Mesothelial cell of epicardium (in vitro differentiated cells): ENCODE results near the gene UBR1. TPM values are rescaled to one million over a fixed set of nuclear protein-coding genes. Genes with fewer than 3 reads are reported as not detected.

Experiments used
- DNase-seq, 2 experiments: peaks; one replicate each; pipeline ENCODE4 v3.0.0; 2021; ENCODE audit warnings: low spot score in 2 of 2; ENCODE audit not compliant: unreplicated experiment in 2 of 2
- H3K27ac Mint-ChIP-seq: 2 replicates; pipeline ENCODE4 v1.8.0; 2021; ENCODE audit warnings: mixed read lengths
- H3K27me3 Mint-ChIP-seq: 2 replicates; pipeline ENCODE4 v1.8.0; 2021; ENCODE audit warnings: low read depth, mixed read lengths
- H3K36me3 Mint-ChIP-seq: 2 replicates; pipeline ENCODE4 v1.8.0; 2021; ENCODE audit warnings: mixed read lengths
- H3K4me1 Mint-ChIP-seq: 2 replicates; pipeline ENCODE4 v1.8.0; 2021; ENCODE audit warnings: mixed read lengths
- H3K4me3 Mint-ChIP-seq: 2 replicates; pipeline ENCODE4 v1.8.0; 2021; ENCODE audit warnings: mild to moderate bottlenecking, moderate library complexity, mixed read lengths
- H3K9me3 Mint-ChIP-seq: 2 replicates; pipeline ENCODE4 v1.8.0; 2021; ENCODE audit warnings: mixed read lengths
- total RNA-seq: library from RNA; stranded (reverse); gene quantifications from 3 replicates; pipeline ENCODE4 v1.2.1, GENCODE V29; 2021
- TF ChIP-seq, protein P1 (sequence below): fragments of 200-600 bp; sonication (generic); IDR thresholded peaks from one replicate; pipeline ENCODE4 v1.5.0; 2021; ENCODE audit warnings: antibody characterized with exemption; ENCODE audit not compliant: unreplicated experiment

Gene UBR1
- 29.9 to 36.4 TPM (median 33.4 TPM) in 3 replicates for total RNA-seq

DNA sequence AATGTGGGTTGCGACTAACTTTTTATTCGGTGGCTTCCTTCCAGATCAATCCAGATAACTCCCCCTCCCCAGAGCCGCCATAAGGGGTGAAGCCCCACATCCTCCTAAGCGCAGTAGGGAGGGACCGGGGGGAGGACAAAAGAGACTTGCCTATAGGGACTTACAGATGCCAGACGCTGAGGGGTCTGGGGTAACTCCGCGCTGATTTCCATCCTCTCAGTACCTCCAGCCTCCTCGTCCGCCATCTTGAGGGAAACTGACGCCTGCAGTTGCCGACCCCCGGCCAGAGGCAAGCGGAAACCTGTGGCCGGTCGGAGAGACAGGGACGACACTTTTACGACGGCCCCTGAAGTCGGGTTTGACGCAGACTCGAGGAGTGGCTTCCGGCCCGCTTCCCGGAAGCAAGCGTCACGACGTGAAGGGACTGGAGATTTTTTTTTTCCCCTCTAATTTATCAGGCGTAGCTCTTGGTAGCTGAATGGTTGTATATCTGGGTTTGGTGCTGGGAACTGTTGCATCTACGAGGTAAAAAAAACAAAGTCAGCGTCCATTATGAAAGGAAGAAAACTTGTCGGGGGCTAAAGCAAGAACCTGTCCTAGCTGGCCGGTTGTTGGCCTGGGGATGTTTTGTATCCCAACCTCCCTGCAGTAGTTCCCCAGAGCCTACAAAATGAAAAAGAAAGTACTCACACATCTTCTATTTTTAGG lies at the start of gene UBR1:
Gene UBR1, minus strand, starts transcription at position 261 of the 708 bp plus-strand sequence. Its CDS starts 16 bp downstream, at position 245.
- peak within 1 kb of the TSS; percentile 97 for H3K4me3 Mint-ChIP-seq
- H3K36me3 Mint-ChIP-seq: peaks cover 12% of the 10 kb centered on the region
- peak within 1 kb of the TSS; percentile 99 for H3K27ac Mint-ChIP-seq
- peak; percentile 71 to 82 for DNase-seq
- peaks cover 24% of the 10 kb centered on the region for H3K4me1 Mint-ChIP-seq
- H3K9me3 Mint-ChIP-seq: no peaks in the 10 kb centered on the region
- TF ChIP-seq, protein P1, sequence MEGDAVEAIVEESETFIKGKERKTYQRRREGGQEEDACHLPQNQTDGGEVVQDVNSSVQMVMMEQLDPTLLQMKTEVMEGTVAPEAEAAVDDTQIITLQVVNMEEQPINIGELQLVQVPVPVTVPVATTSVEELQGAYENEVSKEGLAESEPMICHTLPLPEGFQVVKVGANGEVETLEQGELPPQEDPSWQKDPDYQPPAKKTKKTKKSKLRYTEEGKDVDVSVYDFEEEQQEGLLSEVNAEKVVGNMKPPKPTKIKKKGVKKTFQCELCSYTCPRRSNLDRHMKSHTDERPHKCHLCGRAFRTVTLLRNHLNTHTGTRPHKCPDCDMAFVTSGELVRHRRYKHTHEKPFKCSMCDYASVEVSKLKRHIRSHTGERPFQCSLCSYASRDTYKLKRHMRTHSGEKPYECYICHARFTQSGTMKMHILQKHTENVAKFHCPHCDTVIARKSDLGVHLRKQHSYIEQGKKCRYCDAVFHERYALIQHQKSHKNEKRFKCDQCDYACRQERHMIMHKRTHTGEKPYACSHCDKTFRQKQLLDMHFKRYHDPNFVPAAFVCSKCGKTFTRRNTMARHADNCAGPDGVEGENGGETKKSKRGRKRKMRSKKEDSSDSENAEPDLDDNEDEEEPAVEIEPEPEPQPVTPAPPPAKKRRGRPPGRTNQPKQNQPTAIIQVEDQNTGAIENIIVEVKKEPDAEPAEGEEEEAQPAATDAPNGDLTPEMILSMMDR: no peak
- H3K27me3 Mint-ChIP-seq: peaks cover 5% of the 10 kb centered on the region

DNA sequence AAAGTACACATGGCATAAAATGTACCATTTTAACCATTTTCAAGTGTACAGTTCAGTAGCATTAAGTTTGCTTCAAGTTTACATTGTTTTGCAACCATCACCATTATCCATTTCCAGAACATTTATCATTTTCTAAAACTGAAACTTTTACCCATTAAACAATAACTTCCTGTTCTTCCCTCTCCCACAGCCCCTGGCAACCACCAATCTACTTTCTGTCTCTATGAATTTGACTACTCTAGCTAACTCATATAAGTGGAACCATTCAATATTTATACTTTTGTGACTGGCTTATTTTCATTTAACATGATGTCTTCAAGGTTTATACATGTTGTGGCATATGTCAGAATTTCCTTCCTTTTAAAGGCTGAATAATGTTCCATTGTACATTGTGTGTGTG lies 47.4 kb upstream of the UBR1 start:
- TF ChIP-seq, protein P1: no peak
- H3K4me3 Mint-ChIP-seq: no peak overlapping the region
- H3K27me3 Mint-ChIP-seq: no peaks in the 10 kb centered on the region
- H3K9me3 Mint-ChIP-seq: peaks cover 7% of the 10 kb centered on the region
- H3K36me3 Mint-ChIP-seq: peaks cover 31% of the 10 kb centered on the region
- DNase-seq: no peak
- H3K4me1 Mint-ChIP-seq: no peaks in the 10 kb centered on the region
- no peak overlapping the region for H3K27ac Mint-ChIP-seq

GRCh38 chr15:43151688-43152087 lies 45.9 kb upstream of the UBR1 start:
- Mint-ChIP-seq H3K27me3 (no peaks in the 10 kb centered on the region), H3K27ac (no peak overlapping the region), H3K9me3 (no peaks in the 10 kb centered on the region), H3K36me3 (peaks cover 21% of the 10 kb centered on the region), H3K4me1 (no peaks in the 10 kb centered on the region), H3K4me3 (no peak overlapping the region)
- no peak for DNase-seq
- TF ChIP-seq, protein P1: no peak

GRCh38 chr15:43150191-43150929 lies 44.5 kb upstream of the UBR1 start:
- Mint-ChIP-seq H3K27ac (no peak overlapping the region), H3K4me1 (no peaks in the 10 kb centered on the region), H3K4me3 (no peak overlapping the region), H3K36me3 (peaks cover 18% of the 10 kb centered on the region), H3K27me3 (no peaks in the 10 kb centered on the region), H3K9me3 (no peaks in the 10 kb centered on the region)
- DNase-seq: no peak
- TF ChIP-seq, protein P1: no peak

GRCh38 chr15:43146184-43146583 lies 40.3 kb upstream of the UBR1 start:
- DNase-seq: no peak
- Mint-ChIP-seq H3K36me3 (peaks cover 12% of the 10 kb centered on the region), H3K9me3 (peaks cover 6% of the 10 kb centered on the region), H3K27me3 (no peaks in the 10 kb centered on the region), H3K27ac (no peak overlapping the region), H3K4me3 (no peak overlapping the region), H3K4me1 (no peaks in the 10 kb centered on the region)
- TF ChIP-seq, protein P1: no peak
